B cell (primary cell): Measurements from ENCODE around the gene SNAP29.

Experiments used
- CTCF ChIP-seq: fragments of 200-600 bp; IDR thresholded peaks from one replicate; pipeline ENCODE4 v1.8.0; 2022; ENCODE audit warnings: antibody characterized with exemption, mild to moderate bottlenecking
- EZH2 ChIP-seq: IDR thresholded peaks from 2 replicates; pipeline ENCODE4 v1.6.1; 2012; ENCODE audit warnings: borderline replicate concordance, low read depth, mild to moderate bottlenecking, moderate library complexity, low read length; ENCODE audit not compliant: insufficient read depth, poor library complexity, severe bottlenecking

- TF ChIP-seq CTCF = no peak
- no peak for TF ChIP-seq EZH2
Observed at GRCh38 chr22:20899827-20900423, 41.1 kb downstream of the SNAP29 start.
